IMR-90 (cell line): ENCODE results near the gene ZNF248. TPM values are rescaled to one million over a fixed set of nuclear protein-coding genes. Genes with fewer than 3 reads are reported as not detected.
"Not testable (repeated sequence)": the region's sequence is repeated elsewhere in the genome, so short reads cannot be mapped to it uniquely, and the experiment has no call there.

Experiments used
- ATAC-seq: fragments of 200-7000 bp; cut with Tn5 transposase; 2 replicates; pipeline ENCODE4 v1.9.1; 2020; ENCODE audit warnings: low read depth, mild to moderate bottlenecking, moderate library complexity
- BruUV-seq: library from RNA; stranded (reverse); fragments of 400-500 nt; replicated peaks from 2 replicates; lab custom pipeline; 2021; lab: Mats Ljungman, UMichigan
- CTCF ChIA-PET: fragments of 300-600 bp; formaldehyde crosslinking; extraction: SDS; loops from one replicate; lab custom pipeline; 2021; ENCODE audit warnings: antibody characterized with exemption; lab: Yijun Ruan, JAX
- POLR2A ChIA-PET: fragments of 300-600 bp; sonication (Branson Sonifier 250); formaldehyde crosslinking; loops from one replicate; lab custom pipeline; 2022; ENCODE audit warnings: antibody characterized with exemption; ENCODE audit not compliant: unreplicated experiment; lab: Charles Lee
- DNase-seq: peaks from one replicate; pipeline ENCODE4 v3.0.0; 2013
- H2AFZ ChIP-seq: replicated peaks from 2 replicates; pipeline ENCODE3; 2013; ENCODE audit warnings: low read length, mild to moderate bottlenecking; ENCODE audit not compliant: poor library complexity
- H2AK5ac ChIP-seq: 2 replicates; pipeline ENCODE4 v1.6.1; 2013; ENCODE audit warnings: low read depth, low read length, inconsistent platforms
- H2AK9ac ChIP-seq: replicated peaks from 2 replicates; pipeline ENCODE3; 2013; ENCODE audit warnings: mild to moderate bottlenecking, low read depth, low read length, moderate library complexity; ENCODE audit not compliant: poor library complexity
- H2BK120ac ChIP-seq: 2 replicates; pipeline ENCODE4 v1.6.1; 2013; ENCODE audit warnings: low read depth, low read length, inconsistent platforms
- H2BK15ac ChIP-seq: 3 replicates; pipeline ENCODE4 v1.6.1; 2013; ENCODE audit warnings: low read depth, low read length, inconsistent platforms
- H2BK20ac ChIP-seq: 2 replicates; pipeline ENCODE4 v1.6.1; 2013; ENCODE audit warnings: low read depth, mild to moderate bottlenecking, inconsistent platforms, low read length, moderate library complexity
- H2BK5ac ChIP-seq: 2 replicates; pipeline ENCODE4 v1.6.1; 2013; ENCODE audit warnings: mild to moderate bottlenecking, low read depth, low read length, inconsistent platforms; ENCODE audit not compliant: poor library complexity, severe bottlenecking
- H3K14ac ChIP-seq: replicated peaks from 2 replicates; pipeline ENCODE4 v1.6.1; 2013; ENCODE audit warnings: low read depth, low read length, inconsistent platforms
- H3K18ac ChIP-seq: 2 replicates; pipeline ENCODE4 v1.6.1; 2013; ENCODE audit warnings: low read depth, low read length, control low read depth
- H3K23ac ChIP-seq: 2 replicates; pipeline ENCODE4 v1.6.1; 2013; ENCODE audit warnings: low read depth, low read length, inconsistent platforms
- H3K27ac ChIP-seq: 2 replicates; pipeline ENCODE4 v1.5.1; 2013; ENCODE audit warnings: mild to moderate bottlenecking, control low read depth, low read length; ENCODE audit not compliant: insufficient read depth
- H3K27me3 ChIP-seq: 2 replicates; pipeline ENCODE4 v1.6.1; 2013; ENCODE audit warnings: low read length; ENCODE audit not compliant: control insufficient read depth, insufficient read depth
- H3K36me3 ChIP-seq: 2 replicates; pipeline ENCODE4 v1.6.1; 2013; ENCODE audit warnings: low read length, mixed read lengths; ENCODE audit not compliant: control insufficient read depth, insufficient read depth
- H3K4ac ChIP-seq: 2 replicates; pipeline ENCODE4 v1.6.1; 2013; ENCODE audit warnings: low read depth, low read length, inconsistent platforms
- H3K4me1 ChIP-seq: 2 replicates; pipeline ENCODE4 v1.6.1; 2013; ENCODE audit warnings: low read length, mixed read lengths; ENCODE audit not compliant: control insufficient read depth, insufficient read depth
- H3K4me2 ChIP-seq: 2 replicates; pipeline ENCODE4 v1.6.1; 2013; ENCODE audit warnings: low read depth, mild to moderate bottlenecking, control low read depth, low read length, moderate library complexity
- H3K4me3 ChIP-seq: 2 replicates; pipeline ENCODE4 v1.5.1; 2013; ENCODE audit warnings: low read depth, mild to moderate bottlenecking, control low read depth, low read length, moderate library complexity; ENCODE audit not compliant: insufficient read depth
- H3K56ac ChIP-seq: 2 replicates; pipeline ENCODE4 v1.6.1; 2013; ENCODE audit warnings: low read length, inconsistent platforms; ENCODE audit not compliant: insufficient read depth; ENCODE audit errors: extremely low read depth
- H3K79me1 ChIP-seq, 2 experiments: 2 replicates each; pipeline ENCODE4 v1.6.1; 2013; ENCODE audit warnings: low read length in 2 of 2, inconsistent platforms in 1 of 2, low read depth in 1 of 2
- H3K9ac ChIP-seq: 2 replicates; pipeline ENCODE4 v1.6.1; 2013; ENCODE audit warnings: low read depth, low read length, control low read depth
- H3K9me1 ChIP-seq: 2 replicates; pipeline ENCODE4 v1.6.1; 2013; ENCODE audit warnings: low read length, inconsistent platforms; ENCODE audit not compliant: insufficient read depth
- H3K9me3 ChIP-seq: 2 replicates; pipeline ENCODE4 v1.6.1; 2013; ENCODE audit warnings: low read length; ENCODE audit not compliant: control insufficient read depth, insufficient read depth
- H4K20me1 ChIP-seq: 2 replicates; pipeline ENCODE4 v1.6.1; 2013; ENCODE audit warnings: low read length, inconsistent platforms; ENCODE audit not compliant: insufficient read depth
- H4K5ac ChIP-seq: 2 replicates; pipeline ENCODE4 v1.6.1; 2013; ENCODE audit warnings: mild to moderate bottlenecking, low read depth, low read length, control low read depth
- H4K8ac ChIP-seq, 2 experiments: 2 replicates each; pipeline ENCODE4 v1.6.1; 2013; ENCODE audit warnings: low read depth in 2 of 2, low read length in 2 of 2, control low read depth in 1 of 2, inconsistent platforms in 1 of 2
- H4K91ac ChIP-seq: 2 replicates; pipeline ENCODE4 v1.6.1; 2013; ENCODE audit warnings: low read depth, low read length, inconsistent platforms; ENCODE audit not compliant: insufficient read depth
- WGBS, 2 experiments: methylation state at CpG; one replicate each; pipeline versions ENCODE4 v1.1.5 to v1.1.7; 2013; ENCODE audit warnings: missing lambda C conversion rate in 2 of 2; ENCODE audit not compliant: insufficient read length in 1 of 2; ENCODE audit errors: extremely low coverage in 2 of 2; 5-methylcytosine and 5-hydroxymethylcytosine counted together
- dilution Hi-C: fragments of 300-500 bp; cut with HindIII; formaldehyde crosslinking; loops from one replicate; pipeline ENCODE4 v1.14.3; 2018; ENCODE audit warnings: low sequenced_read_pairs; ENCODE audit not compliant: unreplicated experiment
- in situ Hi-C: fragments of 300-500 bp; cut with MboI; formaldehyde crosslinking; loops from 3 replicates; pipeline ENCODE4 v1.14.3; 2019; ENCODE audit warnings: low sequenced_read_pairs, inconsistent platforms, mixed read lengths
- intact Hi-C: fragments of 100-400 bp; cut with micrococcal nuclease; formaldehyde crosslinking; loops from 2 replicates; pipeline ENCODE4 v1.10.0; 2022
- polyA plus RNA-seq, 3 experiments: library from polyadenylated mRNA; depleted of rRNA; stranded (reverse); fragments of >200 nt; gene quantifications; 2 replicates each; pipeline ENCODE4 v1.2.3, GENCODE V29; 2012; ENCODE audit warnings: low replicate concordance in 1 of 3
- total RNA-seq: library from RNA; depleted of rRNA; stranded (reverse); fragments of >200 nt; gene quantifications from 2 replicates; pipeline ENCODE4 v1.2.3, GENCODE V29; 2012

Gene ZNF248
- total and polyA plus RNA-seq, 2 of the 4 experiments (the other 2 are of a cell fraction), result 5.1 to 5.7 TPM

DNA sequence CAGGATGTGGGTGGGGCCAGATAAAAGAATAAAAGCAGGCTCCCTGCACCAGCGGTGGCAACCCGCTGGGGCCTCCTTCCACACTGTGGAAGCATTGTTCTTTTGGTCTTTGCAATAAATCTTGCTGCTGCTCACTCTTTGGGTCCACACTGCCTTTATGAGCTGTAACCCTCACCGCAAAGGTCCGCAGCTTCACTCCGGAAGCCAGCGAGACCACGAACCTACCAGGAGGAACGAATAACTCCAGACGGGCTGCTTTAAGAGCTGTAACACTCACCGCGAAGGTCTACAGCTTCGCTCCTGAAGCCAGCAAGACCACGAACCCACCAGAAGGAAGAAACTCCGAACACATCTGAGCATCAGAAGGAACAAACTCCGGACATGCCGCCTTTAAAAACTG lies 119.2 kb downstream of the ZNF248 start:
- ATAC-seq, H2BK15ac ChIP-seq, H4K91ac ChIP-seq, H3K9me1 ChIP-seq, H3K4me2 ChIP-seq, POLR2A ChIA-PET, H4K8ac ChIP-seq, H2AK9ac ChIP-seq, H2BK5ac ChIP-seq, H3K18ac ChIP-seq, H3K9ac ChIP-seq, H2AK5ac ChIP-seq, in situ Hi-C loops, H3K4me1 ChIP-seq, H4K5ac ChIP-seq, H3K79me1 ChIP-seq, DNase-seq, H2AFZ ChIP-seq, H3K27ac ChIP-seq, H3K56ac ChIP-seq, H3K27me3 ChIP-seq, H3K4ac ChIP-seq, H3K14ac ChIP-seq, H2BK120ac ChIP-seq, H2BK20ac ChIP-seq, H4K20me1 ChIP-seq, intact Hi-C loops, H3K36me3 ChIP-seq, dilution Hi-C loops, H3K23ac ChIP-seq, BruUV-seq, CTCF ChIA-PET, H3K4me3 ChIP-seq: not testable (repeated sequence)
- 80% methylated on average over 1 of the region's 16 CpGs; no CpG with 5 or more reads in 1 of the 2 experiments for WGBS, 2 experiments
- H3K9me3 ChIP-seq, result peaks cover 20% of the 10 kb centered on the region; the same call in 1 of the 2 replicates
